Trophoblast cell (in vitro differentiated cells and primary cell): ENCODE measurements around the gene GRM4.

Experiments
- DNase-seq, 2 donors: peaks; one replicate each; pipeline ENCODE4 v3.0.0-alpha.2; 2016
- H2AFZ ChIP-seq: 2 replicates; pipeline ENCODE4 v1.6.1; 2013; ENCODE audit warnings: low read length, moderate library complexity, mild to moderate bottlenecking; ENCODE audit not compliant: insufficient read depth, poor library complexity
- H2AK5ac ChIP-seq: 2 replicates; pipeline ENCODE4 v1.6.1; 2013; ENCODE audit warnings: mild to moderate bottlenecking, low read length
- H2BK120ac ChIP-seq: 2 replicates; pipeline ENCODE4 v1.6.1; 2013; ENCODE audit warnings: low read length, mild to moderate bottlenecking, moderate library complexity; ENCODE audit not compliant: insufficient read depth, poor library complexity
- H2BK12ac ChIP-seq: 2 replicates; pipeline ENCODE4 v1.6.1; 2013; ENCODE audit warnings: mild to moderate bottlenecking, low read length, moderate library complexity
- H2BK5ac ChIP-seq: 2 replicates; pipeline ENCODE4 v1.6.1; 2013; ENCODE audit warnings: low read length, low read depth, moderate library complexity, mild to moderate bottlenecking; ENCODE audit not compliant: poor library complexity
- H3K14ac ChIP-seq: 2 replicates; pipeline ENCODE4 v1.6.1; 2013; ENCODE audit warnings: mild to moderate bottlenecking, low read length
- H3K18ac ChIP-seq: 2 replicates; pipeline ENCODE4 v1.6.1; 2013; ENCODE audit warnings: mild to moderate bottlenecking, low read length
- H3K23ac ChIP-seq: 2 replicates; pipeline ENCODE4 v1.6.1; 2013; ENCODE audit warnings: low read length
- H3K27ac ChIP-seq: 2 replicates; pipeline ENCODE4 v1.5.1; 2013; ENCODE audit warnings: low read depth, mild to moderate bottlenecking, inconsistent platforms, low read length, moderate library complexity
- H3K27me3 ChIP-seq: 2 replicates; pipeline ENCODE4 v1.6.1; 2013; ENCODE audit warnings: inconsistent platforms, mild to moderate bottlenecking, low read length, moderate library complexity; ENCODE audit not compliant: insufficient read depth
- H3K36me3 ChIP-seq, 2 experiments: 1 replicate in 1 of 2; 2 replicates in 1 of 2; pipeline ENCODE4 v1.6.1; 2013; ENCODE audit warnings: low read length in 2 of 2, mild to moderate bottlenecking in 2 of 2, moderate library complexity in 1 of 2; ENCODE audit not compliant: insufficient read depth in 2 of 2, control insufficient read depth in 1 of 2
- H3K4ac ChIP-seq: 2 replicates; pipeline ENCODE4 v1.6.1; 2013; ENCODE audit warnings: low read depth, mild to moderate bottlenecking, low read length, moderate library complexity
- H3K4me1 ChIP-seq, 2 experiments: 1 replicate in 1 of 2; 2 replicates in 1 of 2; pipeline ENCODE4 v1.6.1; 2013; ENCODE audit warnings: low read length in 2 of 2, mild to moderate bottlenecking in 2 of 2, moderate library complexity in 1 of 2; ENCODE audit not compliant: insufficient read depth in 2 of 2, control insufficient read depth in 1 of 2
- H3K4me2 ChIP-seq: 2 replicates; pipeline ENCODE4 v1.6.1; 2013; ENCODE audit warnings: inconsistent platforms, mild to moderate bottlenecking, low read length, moderate library complexity
- H3K4me3 ChIP-seq: 2 replicates; pipeline ENCODE4 v1.5.1; 2013; ENCODE audit warnings: mild to moderate bottlenecking, low read depth, low read length, inconsistent platforms
- H3K79me1 ChIP-seq: one replicate; pipeline ENCODE4 v1.6.1; 2013; ENCODE audit warnings: low read length
- H3K79me2 ChIP-seq: 2 replicates; pipeline ENCODE4 v1.6.1; 2013; ENCODE audit warnings: low read length, mild to moderate bottlenecking; ENCODE audit not compliant: control insufficient read depth, insufficient read depth, poor library complexity
- H3K9ac ChIP-seq: 2 replicates; pipeline ENCODE4 v1.6.1; 2013; ENCODE audit warnings: mild to moderate bottlenecking, low read length
- H3K9me3 ChIP-seq: 2 replicates; pipeline ENCODE4 v1.6.1; 2013; ENCODE audit warnings: low read depth, mild to moderate bottlenecking, control low read depth, inconsistent platforms, low read length; ENCODE audit not compliant: insufficient read depth
- H4K12ac ChIP-seq: 2 replicates; pipeline ENCODE4 v1.6.1; 2013; ENCODE audit warnings: low read depth, mild to moderate bottlenecking, low read length, moderate library complexity
- H4K8ac ChIP-seq: 2 replicates; pipeline ENCODE4 v1.6.1; 2013; ENCODE audit warnings: low read depth, mild to moderate bottlenecking, low read length, moderate library complexity
- H4K91ac ChIP-seq: one replicate; pipeline ENCODE4 v1.6.1; 2013; ENCODE audit warnings: low read depth, mild to moderate bottlenecking, low read length, moderate library complexity
- WGBS: extraction: QIAGEN DNeasy Blood & Tissue Kit; methylation state at CpG from one replicate; pipeline ENCODE4 v1.1.7; 2013; ENCODE audit warnings: missing lambda C conversion rate; ENCODE audit not compliant: insufficient read length, insufficient coverage; ENCODE audit errors: extremely low coverage; 5-methylcytosine and 5-hydroxymethylcytosine counted together

The GRM4 gene

DNA sequence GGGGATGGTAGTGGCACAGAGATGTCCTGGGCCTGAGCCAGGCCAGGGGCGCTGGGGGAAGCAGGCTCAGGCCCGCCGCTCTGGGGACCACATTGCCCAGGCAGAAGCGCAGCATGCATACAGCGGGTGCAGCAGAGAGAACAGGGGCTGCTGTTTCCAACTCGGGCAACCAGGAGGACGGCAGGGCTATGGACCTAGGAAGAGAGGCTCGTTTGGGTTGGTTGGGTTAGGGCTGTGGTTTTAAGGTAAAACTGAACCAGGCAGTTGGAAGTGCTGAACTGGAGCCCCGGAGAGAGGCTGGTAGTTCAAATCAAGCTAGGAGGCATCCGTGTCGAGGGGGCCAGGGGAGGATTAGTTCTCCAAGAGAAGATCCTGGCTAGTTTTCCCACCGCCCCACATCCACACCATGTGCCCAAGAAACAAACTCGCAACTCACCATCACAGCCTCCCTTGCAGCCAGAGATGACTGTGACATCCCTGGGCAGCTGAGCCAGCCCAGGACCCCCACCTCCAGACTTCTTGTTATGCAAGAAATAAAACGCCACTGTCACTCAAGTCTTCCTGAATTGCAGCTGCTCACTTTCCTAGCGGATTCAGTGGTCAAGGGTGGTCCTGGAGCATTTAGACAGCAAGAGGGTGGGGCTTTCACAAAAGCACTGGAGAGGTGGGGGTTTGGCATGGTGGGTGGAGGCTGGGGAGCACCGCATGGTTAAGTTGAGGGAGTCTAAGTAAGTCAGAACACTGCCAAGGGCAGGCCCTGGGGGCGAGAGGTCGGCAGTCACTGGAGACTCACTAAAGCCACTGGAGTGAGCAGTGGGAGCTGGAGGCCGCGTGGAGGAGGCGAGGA lies 161.2 kb downstream of the GRM4 start:
- no peaks in the 10 kb centered on the region for H3K4me1 ChIP-seq
- no peak overlapping the region for H4K12ac ChIP-seq
- no peak overlapping the region for H3K4me3 ChIP-seq
- H3K79me1 ChIP-seq, result no peaks in the 10 kb centered on the region
- no peaks in the 10 kb centered on the region for H3K27me3 ChIP-seq
- H2BK5ac ChIP-seq, result no peak overlapping the region
- H3K14ac ChIP-seq, result no peak overlapping the region
- WGBS, result no CpG with 5 or more reads among the region's 21 CpGs
- no peak overlapping the region for H4K8ac ChIP-seq
- H3K9me3 ChIP-seq, result peaks cover 3% of the 10 kb centered on the region
- no peak overlapping the region for H3K4ac ChIP-seq
- H2BK120ac ChIP-seq, result no peak overlapping the region
- no peak overlapping the region for H3K27ac ChIP-seq
- H3K23ac ChIP-seq, result no peak overlapping the region
- no peak overlapping the region for H2AFZ ChIP-seq
- no peak overlapping the region for H4K91ac ChIP-seq
- H2BK12ac ChIP-seq, result no peak overlapping the region
- no peak overlapping the region for H3K18ac ChIP-seq
- DNase-seq, result no peak
- H3K79me2 ChIP-seq, result no peaks in the 10 kb centered on the region
- no peak overlapping the region for H3K4me2 ChIP-seq
- H3K36me3 ChIP-seq, result no peaks in the 10 kb centered on the region
- no peak overlapping the region for H3K9ac ChIP-seq
- no peak overlapping the region for H2AK5ac ChIP-seq

DNA sequence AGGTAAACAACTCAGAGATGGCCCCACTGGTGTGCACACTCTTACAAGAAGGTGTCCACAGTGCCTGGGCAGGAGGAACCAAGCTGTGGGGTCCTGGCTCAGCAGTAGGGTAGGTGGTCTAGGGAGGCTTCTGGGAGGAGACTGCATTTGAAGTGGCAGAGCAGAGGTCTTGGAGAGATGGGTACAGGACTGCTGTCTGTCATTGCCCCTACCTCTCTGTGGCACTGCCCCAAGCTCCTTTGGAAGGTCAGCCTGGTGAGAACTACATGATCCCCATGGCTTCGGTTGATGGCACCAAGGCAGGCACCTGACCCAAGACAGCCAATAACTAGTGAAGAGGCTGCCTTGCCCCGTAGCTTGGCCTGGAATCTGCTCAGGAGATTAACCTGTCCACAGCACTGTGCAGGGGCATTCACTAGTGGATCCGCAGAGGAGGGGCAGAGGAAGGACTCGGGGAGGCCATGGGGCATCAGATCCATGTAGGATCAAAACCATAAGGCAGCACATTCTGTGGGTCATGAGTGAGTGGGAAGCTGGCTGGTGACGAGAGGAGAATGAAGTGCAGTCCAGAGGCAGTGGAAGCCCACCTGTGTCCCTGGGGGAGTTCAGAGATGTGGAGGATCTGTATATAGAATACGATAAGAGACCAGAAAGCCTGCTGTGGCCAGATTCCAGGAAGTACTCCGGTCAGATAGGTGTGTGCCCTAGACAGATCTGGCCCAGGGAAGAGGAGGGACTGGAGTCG lies 162.0 kb downstream of the GRM4 start:
- no peak overlapping the region for H3K9ac ChIP-seq
- H2BK12ac ChIP-seq, result no peak overlapping the region
- no peak overlapping the region for H2AK5ac ChIP-seq

DNA sequence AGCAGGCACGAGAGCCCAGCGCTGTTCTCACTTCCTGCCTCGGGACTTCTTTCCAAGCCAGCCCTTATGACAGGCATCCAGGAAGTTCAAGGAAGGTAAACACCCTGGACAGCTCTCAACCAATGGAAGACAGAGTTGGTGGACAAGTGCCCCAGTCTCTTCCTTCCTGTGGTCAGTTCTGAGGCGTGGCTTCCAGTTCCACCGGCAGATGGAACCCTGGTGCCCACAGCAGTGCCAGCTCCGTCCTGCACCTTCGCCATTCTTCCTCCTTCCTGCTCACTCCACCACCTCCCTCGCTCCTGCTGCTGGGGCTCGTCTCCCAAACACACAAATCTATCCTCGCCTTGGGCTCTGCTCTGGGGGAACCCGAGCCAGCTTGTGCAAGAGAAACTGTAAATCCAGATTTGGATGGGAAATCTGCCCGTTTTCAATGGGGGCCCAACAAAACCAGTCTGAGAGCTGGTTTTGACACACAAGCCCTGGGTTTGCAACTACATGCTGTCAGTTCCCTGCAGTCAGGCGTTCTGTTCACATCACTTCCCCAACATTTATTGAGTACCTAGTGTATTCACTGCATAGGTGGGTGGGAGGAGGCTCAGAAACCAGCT lies 162.7 kb downstream of the GRM4 start:
- Histone ChIP-seq H3K18ac (no peak overlapping the region), H2BK120ac (no peak overlapping the region)
- no CpG with 5 or more reads among the region's 13 CpGs for WGBS

More for the DNA sequence above, 162.0 kb downstream of the GRM4 start:
- Histone ChIP-seq H2BK5ac (no peak overlapping the region), H2AFZ (no peak overlapping the region), H3K4me3 (no peak overlapping the region), H3K79me1 (no peaks in the 10 kb centered on the region), H3K18ac (no peak overlapping the region), H3K4me2 (no peak overlapping the region), H3K27ac (no peak overlapping the region), H2BK120ac (no peak overlapping the region), H3K79me2 (no peaks in the 10 kb centered on the region), H3K23ac (no peak overlapping the region), H3K14ac (no peak overlapping the region), H3K36me3 (no peaks in the 10 kb centered on the region), H3K27me3 (no peaks in the 10 kb centered on the region), H4K12ac (no peak overlapping the region), H3K4me1 (no peaks in the 10 kb centered on the region), H3K4ac (no peak overlapping the region), H3K9me3 (peaks cover 3% of the 10 kb centered on the region), H4K91ac (no peak overlapping the region), H4K8ac (no peak overlapping the region)
- DNase-seq, result no peak
- no CpG with 5 or more reads among the region's 8 CpGs for WGBS

DNA sequence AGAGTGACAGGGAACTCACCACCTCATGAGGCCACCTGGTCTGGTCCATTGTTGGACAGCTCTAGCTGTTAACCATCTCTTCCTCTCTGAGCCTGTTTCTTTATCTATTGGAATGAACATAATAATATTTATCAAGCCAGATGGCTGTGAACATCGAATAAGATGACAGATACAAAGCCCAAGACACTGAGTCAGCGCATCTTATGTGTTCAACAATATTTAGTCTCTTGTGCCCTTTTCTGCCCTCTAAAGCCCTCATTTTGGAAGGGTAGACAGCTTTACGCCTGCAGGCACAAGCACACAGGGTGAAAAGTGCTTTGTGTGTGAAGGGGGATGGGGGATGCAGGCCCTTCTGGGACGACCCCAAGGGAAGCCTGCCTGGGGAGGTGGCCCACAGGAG lies 164.0 kb downstream of the GRM4 start:
- Histone ChIP-seq H4K8ac (no peak overlapping the region), H2AK5ac (no peak overlapping the region), H3K4me1 (no peaks in the 10 kb centered on the region), H3K14ac (no peak overlapping the region), H3K9me3 (peaks cover 3% of the 10 kb centered on the region), H3K27me3 (no peaks in the 10 kb centered on the region), H3K9ac (no peak overlapping the region), H2BK120ac (no peak overlapping the region), H2AFZ (no peak overlapping the region), H3K4me3 (no peak overlapping the region), H3K18ac (no peak overlapping the region), H2BK12ac (no peak overlapping the region), H3K4me2 (no peak overlapping the region), H3K4ac (no peak overlapping the region), H3K36me3 (no peaks in the 10 kb centered on the region), H3K79me1 (no peaks in the 10 kb centered on the region), H4K12ac (no peak overlapping the region), H3K27ac (no peak overlapping the region), H4K91ac (no peak overlapping the region), H2BK5ac (no peak overlapping the region), H3K23ac (no peak overlapping the region), H3K79me2 (no peaks in the 10 kb centered on the region)
- no CpG with 5 or more reads among the region's 4 CpGs for WGBS
- DNase-seq, result no peak

More for the DNA sequence above, 162.7 kb downstream of the GRM4 start:
- Histone ChIP-seq H2BK5ac (no peak overlapping the region), H3K4ac (no peak overlapping the region), H3K79me2 (no peaks in the 10 kb centered on the region), H4K91ac (no peak overlapping the region), H4K12ac (no peak overlapping the region), H3K36me3 (no peaks in the 10 kb centered on the region), H3K14ac (no peak overlapping the region), H3K9me3 (peaks cover 3% of the 10 kb centered on the region), H2AFZ (no peak overlapping the region), H3K79me1 (no peaks in the 10 kb centered on the region), H4K8ac (no peak overlapping the region), H3K27ac (no peak overlapping the region), H3K4me3 (no peak overlapping the region), H2BK12ac (no peak overlapping the region), H2AK5ac (no peak overlapping the region), H3K4me2 (no peak overlapping the region), H3K27me3 (no peaks in the 10 kb centered on the region), H3K23ac (no peak overlapping the region), H3K4me1 (no peaks in the 10 kb centered on the region), H3K9ac (no peak overlapping the region)
- peak in 1 of 2 donors; percentile 43 for DNase-seq
